ENCODE results near the gene CAMK4. TPM values are rescaled to one million over a fixed set of nuclear protein-coding genes. Genes with fewer than 3 reads are reported as not detected.

Gene CAMK4
- total RNA-seq, 1 experiment from 2014 or later, result 10.6 TPM

- CTCF ChIA-PET, result interaction anchor here (1.2 kb wide), 1 partner anchor 36 kb away, joined by 10 read pairs; no protein-coding TSS in a partner anchor
- no peak for DNase-seq (ENCODE audit: low spot score)
Observed at GRCh38 chr5:111425205-111425604, 201.0 kb downstream of the CAMK4 start.

GRCh38 chr5:111427762-111428161, 203.6 kb downstream of the CAMK4 start:
- Mint-ChIP-seq H3K27ac (peak overlapping the region; percentile 8; the same call in 1 of the 2 replicates), H3K36me3 (no peaks in the 10 kb centered on the region)

More at GRCh38 chr5:111425205-111425604, 201.0 kb downstream of the CAMK4 start:
- ATAC-seq, result peak; percentile 66
- H3K4me3 Mint-ChIP-seq, result no peak overlapping the region
- H3K36me3 Mint-ChIP-seq, result peaks cover 4% of the 10 kb centered on the region; the same call in 1 of the 2 replicates
- no peaks in the 10 kb centered on the region for H3K27me3 Mint-ChIP-seq (ENCODE audit: low read depth)
- 0 out of 2 replicates have a peak overlapping the region, but pooled peaks have one; percentile 15 for H3K27ac Mint-ChIP-seq
- peaks cover 22% of the 10 kb centered on the region for H3K9me3 Mint-ChIP-seq
- no peak for TF ChIP-seq KAT7 (CRISPR knock-in tag; IDR thresholded peaks at IDR 0.05; ENCODE audit: borderline replicate concordance)
- TF ChIP-seq ZNF425 (CRISPR knock-in tag; conservative IDR thresholded peaks at IDR 0.05), result no peak
- TF ChIP-seq HMGA2 (CRISPR knock-in tag; IDR thresholded peaks at IDR 0.05), result no peak
- H3K4me1 Mint-ChIP-seq, result peaks cover 39% of the 10 kb centered on the region
- POLR2A ChIA-PET, result no interaction called here

More at GRCh38 chr5:111427762-111428161, 203.6 kb downstream of the CAMK4 start:
- DNase-seq (ENCODE audit: low spot score), result no peak
- Mint-ChIP-seq H3K9me3 (peaks cover 11% of the 10 kb centered on the region; the same call in 1 of the 2 replicates), H3K4me1 (peaks cover 39% of the 10 kb centered on the region), H3K27me3 (ENCODE audit: low read depth) (no peaks in the 10 kb centered on the region), H3K4me3 (no peak overlapping the region)
- ChIA-PET CTCF (no interaction called here), POLR2A (no interaction called here)
- ATAC-seq, result peak; percentile 92
- TF ChIP-seq HMGA2 (CRISPR knock-in tag; IDR thresholded peaks at IDR 0.05) (no peak), NR3C1 (CRISPR knock-in tag; conservative IDR thresholded peaks at IDR 0.05; ENCODE audit: low read depth) (no peak), ZNF423 (CRISPR knock-in tag; IDR thresholded peaks at IDR 0.05) (no peak), KAT7 (CRISPR knock-in tag; IDR thresholded peaks at IDR 0.05; ENCODE audit: borderline replicate concordance) (no peak), TP53 (CRISPR knock-in tag; IDR thresholded peaks at IDR 0.05) (no peak), ZNF281 (CRISPR knock-in tag; IDR thresholded peaks at IDR 0.05) (no peak), AFF4 (CRISPR knock-in tag; IDR thresholded peaks at IDR 0.05; ENCODE audit: borderline replicate concordance) (no peak), TEAD1 (CRISPR knock-in tag; IDR thresholded peaks at IDR 0.05) (no peak), ARID4B (CRISPR knock-in tag; IDR thresholded peaks at IDR 0.05; ENCODE audit: borderline replicate concordance) (no peak)
